Measurements from ENCODE around the gene APMAP.

- TF ChIP-seq CTCF (IDR thresholded peaks at IDR 0.05) (no peak), EZH2phosphoT487 (IDR thresholded peaks at IDR 0.05) (no peak)
These were observed 42.3 kb downstream of the APMAP start for GRCh38 chr20:24950128-24950835.

Measured in neural progenitor cell (in vitro differentiated cells).